ENCODE results near the gene HSD17B2. TPM values are rescaled to one million over a fixed set of nuclear protein-coding genes. Genes with fewer than 3 reads are reported as not detected.

HSD17B2 gene
- total RNA-seq, 2 donors from 2014 or later, result 12.2 to 24.1 TPM

DNA sequence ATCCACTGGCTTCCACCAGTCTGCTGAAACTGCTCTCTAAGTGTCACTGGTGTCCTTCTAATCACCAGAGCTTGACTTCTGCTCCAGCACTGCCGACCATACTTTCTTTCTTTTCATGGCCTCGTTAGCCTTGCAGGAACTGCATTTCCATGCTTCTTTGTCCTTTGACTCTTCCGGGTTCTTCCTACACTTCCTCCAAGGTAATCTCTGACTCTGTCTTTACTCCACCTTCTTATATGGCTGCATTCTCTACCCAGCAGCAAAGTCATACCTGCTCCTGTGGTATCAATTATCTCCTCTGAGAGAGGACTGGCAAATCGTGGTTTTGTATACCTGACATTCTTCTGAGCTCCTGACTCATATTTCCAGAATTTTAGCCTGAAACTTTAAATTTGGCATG is 6.5 kb downstream of the HSD17B2 start:
- Histone ChIP-seq H3K27me3 (no peaks in the 10 kb centered on the region), H3K9me3 (no peaks in the 10 kb centered on the region), H3K36me3 (replicated peaks in 1 of 2; ENCODE audit: insufficient read depth in 1 of 2, low read depth in 2 of 2) (no peaks in the 10 kb centered on the region), H3K4me1 (no peaks in the 10 kb centered on the region), H3K4me3 (no peak overlapping the region), H3K27ac (no peak overlapping the region)
- ATAC-seq (no peak), DNase-seq (no peak)
- intact Hi-C loops (cut with DNase I), result no loop called here
- TF ChIP-seq POLR2A (IDR thresholded peaks at IDR 0.05) (no peak), CTCF (IDR thresholded peaks at IDR 0.05) (no peak)
- 72% methylated on average over 4 of the region's 4 CpGs for WGBS, 2 donors

- Histone ChIP-seq H3K4me1 (no peaks in the 10 kb centered on the region), H3K27ac (no peak overlapping the region), H3K4me3 (no peak overlapping the region), H3K36me3 (replicated peaks in 1 of 2; ENCODE audit: insufficient read depth in 1 of 2, low read depth in 2 of 2) (no peaks in the 10 kb centered on the region), H3K27me3 (no peaks in the 10 kb centered on the region), H3K9me3 (no peaks in the 10 kb centered on the region)
- ATAC-seq (no peak), DNase-seq (no peak)
- intact Hi-C loops (cut with DNase I), result no loop called here
- WGBS, 2 donors, result 78 to 84% methylated on average over 7 to 8 of the region's 8 CpGs
- TF ChIP-seq CTCF (IDR thresholded peaks at IDR 0.05), result no peak
- TF ChIP-seq POLR2A (IDR thresholded peaks at IDR 0.05), result no peak
Observed at GRCh38 chr16:82042144-82042543, 7.1 kb downstream of the HSD17B2 start.

GRCh38 chr16:82042846-82043245 is 7.8 kb downstream of the HSD17B2 start:
- DNase-seq (no peak), ATAC-seq (no peak)
- Histone ChIP-seq H3K4me1 (peaks cover 1% of the 10 kb centered on the region), H3K36me3 (replicated peaks in 1 of 2; ENCODE audit: insufficient read depth in 1 of 2, low read depth in 2 of 2) (no peaks in the 10 kb centered on the region), H3K4me3 (no peak overlapping the region), H3K27me3 (no peaks in the 10 kb centered on the region), H3K27ac (no peak overlapping the region), H3K9me3 (no peaks in the 10 kb centered on the region)
- TF ChIP-seq POLR2A (IDR thresholded peaks at IDR 0.05), result no peak
- WGBS, 2 donors, result 62 to 94% methylated on average over 2 of the region's 2 CpGs
- intact Hi-C loops (cut with DNase I), result no loop called here

DNA sequence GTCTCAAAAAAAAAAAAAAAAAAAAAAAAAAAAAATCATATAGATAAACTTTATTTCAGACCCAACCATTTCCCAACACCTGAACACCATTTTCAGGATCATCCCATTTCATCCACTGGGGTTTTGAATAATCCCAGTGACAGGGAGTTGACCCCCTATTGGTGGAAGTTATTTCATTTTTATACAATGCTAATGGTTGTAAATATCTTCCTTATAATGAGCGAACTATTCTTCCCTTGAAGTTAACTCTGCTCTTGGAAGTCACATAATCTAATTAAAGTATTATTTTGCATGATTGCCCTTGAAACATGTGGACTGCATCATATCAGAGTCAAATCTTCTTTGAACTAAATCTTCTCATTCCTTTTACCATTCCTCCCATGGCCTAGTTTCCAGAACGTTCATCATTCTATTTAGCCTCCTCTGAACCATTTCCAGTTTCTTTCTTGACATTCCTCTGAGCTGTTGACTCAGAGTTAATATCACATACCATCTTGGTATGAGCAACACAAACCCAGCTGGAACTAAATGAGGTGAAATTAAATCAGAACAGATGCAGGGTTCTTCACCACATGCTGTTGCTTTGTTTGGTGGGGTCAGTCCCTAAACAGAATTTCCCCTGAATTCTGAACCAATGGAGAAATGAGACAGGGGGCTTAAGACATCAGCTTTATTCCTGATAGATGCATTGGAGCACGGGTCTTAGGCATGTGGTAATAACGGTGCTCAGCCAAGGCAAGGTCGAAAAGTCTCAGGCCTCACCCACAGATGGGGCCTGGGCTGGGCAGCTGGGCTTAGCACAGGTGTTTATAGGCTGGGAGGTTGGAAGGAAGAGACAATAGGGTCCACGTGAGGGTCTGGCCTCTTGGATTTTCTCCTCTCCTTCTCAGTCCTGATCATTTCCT is 8.9 kb downstream of the HSD17B2 start:
- Histone ChIP-seq H3K4me3 (no peak overlapping the region), H3K27me3 (no peaks in the 10 kb centered on the region), H3K4me1 (peaks cover 11% of the 10 kb centered on the region), H3K27ac (no peak overlapping the region), H3K36me3 (replicated peaks in 1 of 2; ENCODE audit: insufficient read depth in 1 of 2, low read depth in 2 of 2) (no peaks in the 10 kb centered on the region), H3K9me3 (no peaks in the 10 kb centered on the region)
- ATAC-seq, result no peak
- DNase-seq, result no peak
- TF ChIP-seq POLR2A (IDR thresholded peaks at IDR 0.05), result no peak
- TF ChIP-seq CTCF (IDR thresholded peaks at IDR 0.05), result no peak
- WGBS, 2 donors, result 70 to 76% methylated on average over 6 of the region's 6 CpGs
- intact Hi-C loops (cut with DNase I), result no loop called here

DNA sequence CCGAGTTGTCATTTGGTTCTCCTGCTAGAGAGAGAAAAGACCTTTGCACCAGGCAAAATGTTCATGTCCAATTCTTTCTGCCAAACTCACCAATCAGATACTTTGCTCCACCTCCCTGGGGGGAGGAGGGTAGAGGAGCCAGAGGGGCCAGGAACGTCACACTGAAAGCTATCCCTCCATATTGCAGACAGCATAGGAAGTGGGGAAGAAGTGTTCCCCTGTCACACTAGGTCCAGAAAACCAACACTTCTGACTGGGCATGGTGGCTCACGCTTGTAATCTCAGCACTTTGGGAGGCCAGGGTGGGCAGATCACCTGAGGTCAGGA is 9.5 kb downstream of the HSD17B2 start:
- Histone ChIP-seq H3K4me3 (no peak overlapping the region), H3K4me1 (peaks cover 17% of the 10 kb centered on the region), H3K36me3 (replicated peaks in 1 of 2; ENCODE audit: insufficient read depth in 1 of 2, low read depth in 2 of 2) (no peaks in the 10 kb centered on the region), H3K27me3 (no peaks in the 10 kb centered on the region), H3K9me3 (no peaks in the 10 kb centered on the region), H3K27ac (no peak overlapping the region)
- WGBS, 2 donors, result 80 to 83% methylated on average over 3 of the region's 3 CpGs
- TF ChIP-seq POLR2A (IDR thresholded peaks at IDR 0.05) (no peak), CTCF (IDR thresholded peaks at IDR 0.05) (no peak)
- intact Hi-C loops (cut with DNase I), result no loop called here
- ATAC-seq, result no peak
- no peak for DNase-seq
